IPS DF 4.7 (cell line): ENCODE measurements around the gene CHCHD6.

Source experiments
- DNase-seq: peaks from one replicate; pipeline ENCODE4 v3.0.0-alpha.2; 2013; ENCODE audit warnings: low spot score; ENCODE audit errors: extremely low read depth

CHCHD6 gene

GRCh38 chr3:126990024-126990700 lies 286.1 kb downstream of the CHCHD6 start:
- no peak for DNase-seq

DNA sequence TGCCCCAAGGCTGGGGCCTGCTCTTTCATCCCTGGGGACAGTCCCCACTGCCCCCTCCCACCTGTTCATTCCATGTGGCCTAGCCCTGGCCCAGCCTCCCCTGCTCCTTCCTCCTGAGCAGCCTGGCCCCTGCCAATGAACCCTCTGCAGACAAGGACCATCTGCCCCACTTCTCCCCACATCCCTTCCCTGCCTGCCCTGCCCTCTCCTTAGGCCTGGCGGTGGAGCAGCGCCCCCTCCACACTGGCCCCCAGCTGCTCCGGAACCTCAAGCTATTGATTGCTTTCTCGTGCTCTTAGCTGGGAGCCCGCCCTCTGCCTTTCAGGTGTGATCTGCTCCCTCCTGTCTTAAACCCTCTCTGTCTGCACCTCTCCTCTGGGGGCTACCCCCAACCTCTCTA lies 286.9 kb downstream of the CHCHD6 start:
- no peak for DNase-seq

- DNase-seq = no peak
Observed at GRCh38 chr3:126991366-126992200, 287.5 kb downstream of the CHCHD6 start.

DNA sequence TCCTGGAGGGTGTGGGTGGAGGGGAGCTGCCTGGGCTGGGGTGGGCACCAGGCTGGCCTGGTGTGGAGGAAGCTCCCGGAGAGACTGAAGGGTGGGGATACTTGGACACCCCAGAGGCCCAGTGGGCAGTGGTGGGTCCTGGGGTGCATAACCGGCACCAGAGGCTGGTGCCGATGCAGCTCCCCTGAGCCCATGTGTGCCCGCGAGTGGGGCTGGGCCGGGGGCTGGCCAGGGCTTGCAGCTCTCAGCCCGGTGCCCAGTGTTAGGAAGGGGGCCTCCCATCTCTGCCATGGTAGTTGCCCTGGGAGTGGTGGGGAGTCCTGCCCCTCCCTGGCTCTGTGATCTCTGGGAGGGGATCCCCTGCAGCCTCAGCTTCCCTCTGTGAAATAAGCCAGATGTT lies 288.2 kb downstream of the CHCHD6 start:
- DNase-seq = no peak

DNA sequence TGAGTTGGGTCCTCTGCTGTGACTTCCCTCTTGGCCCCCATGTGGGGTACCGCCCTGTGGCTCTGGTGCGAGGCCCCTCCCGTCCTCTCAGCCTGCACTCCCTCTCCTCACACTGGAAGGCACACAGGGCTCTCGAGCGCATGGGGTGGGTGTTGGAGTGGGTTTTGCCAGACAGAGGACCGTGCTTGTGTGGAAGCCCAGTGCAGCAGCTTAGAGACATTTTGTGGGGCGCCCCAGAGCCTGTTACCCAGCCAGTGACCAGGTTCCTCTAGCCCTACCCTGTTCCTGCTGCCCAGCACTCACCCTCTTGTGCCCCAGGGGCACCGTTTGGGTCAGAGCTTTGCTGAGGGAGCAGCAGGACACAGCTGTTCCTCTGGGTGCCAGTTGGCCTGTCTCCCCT lies 288.7 kb downstream of the CHCHD6 start:
- DNase-seq = no peak

- DNase-seq = no peak
Observed at GRCh38 chr3:126993436-126993835, 289.4 kb downstream of the CHCHD6 start.

DNA sequence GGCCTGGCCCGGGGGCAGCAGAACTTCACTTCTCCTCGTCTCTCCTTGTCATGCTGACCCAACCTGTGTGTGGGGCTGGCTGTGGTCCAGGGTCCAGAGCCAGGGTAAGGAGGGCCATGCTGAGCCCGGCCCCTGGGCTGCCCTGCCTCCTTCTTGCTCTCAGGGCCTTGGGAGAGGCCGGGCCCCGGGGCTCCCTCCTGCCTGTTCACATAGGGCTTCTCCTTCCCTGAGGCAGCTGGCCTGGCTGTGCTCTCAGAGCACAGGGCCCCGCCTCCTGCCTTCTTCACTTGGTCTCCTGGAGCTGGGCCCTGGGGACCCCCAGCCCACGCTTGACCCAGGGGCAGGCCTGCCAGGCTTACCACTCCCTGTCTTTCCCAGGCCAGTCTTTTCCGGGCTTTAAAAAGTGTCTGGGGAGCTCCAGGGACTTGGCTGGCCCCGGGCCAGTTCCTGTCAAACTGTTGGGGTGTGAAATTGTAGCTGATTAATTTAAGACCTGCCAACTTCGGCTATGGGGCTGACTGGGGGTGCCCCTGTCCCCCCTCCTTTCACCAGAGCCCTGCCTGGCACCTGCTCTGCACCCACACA lies 290.7 kb downstream of the CHCHD6 start:
- no peak for DNase-seq

DNA sequence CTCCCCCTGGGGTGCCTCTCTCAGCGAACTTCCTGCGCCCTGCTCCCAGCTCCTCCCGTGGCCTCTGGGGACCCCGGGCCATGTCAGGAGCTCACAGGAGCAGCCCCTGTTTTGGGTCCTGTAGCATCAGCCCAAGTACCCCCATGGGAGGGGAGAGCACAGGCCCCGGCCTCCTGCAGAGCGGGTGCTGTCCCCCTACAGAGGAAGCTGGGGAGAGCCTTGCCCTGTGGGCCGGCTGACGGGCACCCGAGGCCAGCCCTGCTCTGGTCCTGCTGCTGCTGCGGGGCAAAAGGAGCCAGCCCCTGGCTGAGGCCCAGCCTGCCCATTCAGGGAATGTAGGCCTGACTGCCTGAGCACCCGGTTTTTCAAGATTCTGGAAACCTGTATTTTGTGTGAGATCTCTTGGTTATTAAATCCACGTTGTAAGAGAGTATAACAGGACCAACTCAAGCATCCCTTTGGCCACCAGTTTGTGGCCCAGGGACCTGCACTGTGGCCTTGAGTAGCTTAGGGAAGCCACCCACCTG lies 291.3 kb downstream of the CHCHD6 start:
- no peak for DNase-seq

- no peak for DNase-seq
Observed at GRCh38 chr3:126995926-126996512, 292.0 kb downstream of the CHCHD6 start.

DNA sequence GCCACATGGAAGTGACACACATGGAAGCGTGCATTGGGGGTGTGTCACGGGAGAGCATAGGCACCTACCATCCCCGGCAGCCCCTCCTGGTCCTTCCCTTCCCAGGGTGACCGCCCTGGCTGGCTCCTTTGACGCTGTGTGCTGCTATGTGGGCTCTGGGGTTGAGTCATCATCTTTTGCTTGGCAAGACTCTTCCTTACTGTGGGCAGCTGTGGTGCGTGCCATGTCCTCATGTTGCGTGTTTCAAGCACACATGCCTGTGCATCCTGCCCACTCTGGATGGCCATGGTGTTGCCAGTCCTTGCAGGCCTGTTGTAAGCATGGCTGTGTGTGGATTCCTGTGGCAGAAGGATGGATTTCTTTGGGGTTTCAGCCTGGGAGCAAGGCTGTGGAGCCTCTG lies 292.9 kb downstream of the CHCHD6 start:
- DNase-seq = no peak

GRCh38 chr3:126997455-126998038 lies 293.5 kb downstream of the CHCHD6 start:
- DNase-seq = no peak

DNA sequence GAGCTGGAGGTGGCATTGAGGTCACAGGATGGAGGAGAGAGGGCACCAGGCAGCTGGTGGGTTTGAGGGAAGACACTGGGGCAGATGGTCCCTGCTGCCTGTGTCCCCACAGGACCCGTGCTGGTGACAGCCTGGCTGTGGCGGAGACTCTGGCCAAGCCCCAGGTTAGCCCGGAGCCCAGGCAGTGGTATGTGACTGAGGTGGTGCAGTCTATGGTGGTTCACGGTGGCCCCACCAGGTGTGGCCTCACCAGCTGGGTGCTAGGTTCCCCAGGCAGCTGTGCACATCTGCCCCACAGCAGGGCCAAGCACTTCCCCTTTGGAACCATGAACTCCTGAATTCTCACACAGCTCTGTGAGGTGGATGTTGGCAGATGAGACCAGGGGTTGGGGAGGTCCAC lies 294.3 kb downstream of the CHCHD6 start:
- DNase-seq = no peak

DNA sequence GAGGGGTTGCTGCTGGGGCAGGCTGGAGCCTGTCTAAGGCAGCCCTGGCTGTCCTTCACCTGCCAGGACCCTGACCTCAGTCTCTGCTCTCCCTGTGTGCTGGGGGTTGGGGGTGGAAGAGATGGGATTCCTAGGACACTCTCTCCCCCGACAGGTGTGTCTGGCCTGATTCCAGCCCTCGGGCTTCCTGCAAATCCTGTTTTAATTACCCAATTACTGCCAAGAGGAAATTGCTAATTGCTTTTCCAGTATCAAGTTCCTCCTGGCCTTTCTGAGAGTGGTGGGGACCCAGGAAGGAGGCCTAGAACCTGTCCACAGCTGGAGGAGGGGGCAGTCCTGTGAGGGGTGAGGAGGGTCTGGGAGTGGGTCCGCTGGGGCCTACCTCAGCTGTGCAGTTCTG lies 294.7 kb downstream of the CHCHD6 start:
- DNase-seq = no peak

DNA sequence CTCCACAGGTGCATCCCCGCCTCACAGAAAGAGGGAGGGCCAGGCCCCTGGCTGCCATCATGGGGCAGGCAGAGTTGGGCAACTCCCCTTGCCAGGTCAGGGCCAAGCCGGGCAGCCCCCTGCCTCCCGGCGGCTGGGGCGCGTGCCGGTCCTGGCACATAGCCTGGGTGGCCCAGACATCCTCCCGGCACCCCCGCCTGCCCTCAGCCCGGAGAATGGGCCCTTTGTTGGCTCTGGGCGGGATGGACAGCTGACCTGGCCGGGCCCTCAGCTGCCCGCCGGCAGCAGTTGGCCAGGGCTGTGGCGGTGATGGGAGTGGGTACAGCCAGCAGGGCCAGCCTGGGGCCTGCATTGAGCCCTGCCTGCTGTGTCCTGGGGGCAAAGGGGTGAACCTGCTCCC lies 295.3 kb downstream of the CHCHD6 start:
- DNase-seq = no peak

DNA sequence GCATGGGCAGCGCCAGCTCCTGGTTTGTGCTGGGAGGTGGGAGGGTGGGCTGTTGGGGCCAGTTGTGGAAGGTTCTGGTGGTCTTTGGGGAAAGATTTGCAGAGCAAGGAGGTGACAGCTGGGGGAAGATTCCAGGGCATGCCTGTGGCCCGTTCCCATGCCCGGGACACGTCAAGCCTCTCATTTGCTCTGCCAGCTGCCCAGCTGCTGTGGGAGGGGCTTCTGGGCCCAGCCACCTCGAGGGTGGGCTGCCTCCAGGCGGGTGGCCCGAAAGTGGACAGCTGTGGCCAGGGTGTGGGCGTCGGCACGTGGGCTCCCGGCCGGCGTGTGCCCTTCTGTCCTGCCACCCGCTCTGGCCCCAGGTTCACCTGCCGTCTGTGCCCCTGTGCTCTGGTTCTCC lies 296.1 kb downstream of the CHCHD6 start:
- DNase-seq = no peak

- DNase-seq = no peak
Observed at GRCh38 chr3:127000761-127001160, 296.7 kb downstream of the CHCHD6 start.

GRCh38 chr3:127001486-127002194 lies 297.6 kb downstream of the CHCHD6 start:
- no peak for DNase-seq

- no peak for DNase-seq
Observed at GRCh38 chr3:127002195-127003174, 298.4 kb downstream of the CHCHD6 start.

DNA sequence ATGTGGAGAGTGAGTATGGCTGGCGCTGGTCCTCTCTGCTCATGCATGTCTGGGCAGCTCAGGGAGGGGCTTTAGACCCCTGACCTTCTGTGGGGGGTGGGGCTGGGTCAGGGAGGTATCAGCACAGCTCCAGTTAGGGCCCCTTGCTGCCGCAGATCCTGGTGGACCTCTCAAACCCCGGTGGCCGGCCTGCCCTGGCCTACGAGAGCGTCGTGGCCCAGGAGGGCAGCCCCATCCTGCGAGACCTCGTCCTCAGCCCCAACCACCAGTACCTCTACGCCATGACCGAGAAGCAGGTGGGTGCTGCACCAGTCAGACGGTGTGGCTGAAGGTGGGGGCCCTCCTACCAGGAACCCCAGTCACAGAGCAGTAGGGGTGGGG lies 299.1 kb downstream of the CHCHD6 start:
- DNase-seq = no peak
